ENCODE measurements around the gene FMNL1.

Gene FMNL1

DNA sequence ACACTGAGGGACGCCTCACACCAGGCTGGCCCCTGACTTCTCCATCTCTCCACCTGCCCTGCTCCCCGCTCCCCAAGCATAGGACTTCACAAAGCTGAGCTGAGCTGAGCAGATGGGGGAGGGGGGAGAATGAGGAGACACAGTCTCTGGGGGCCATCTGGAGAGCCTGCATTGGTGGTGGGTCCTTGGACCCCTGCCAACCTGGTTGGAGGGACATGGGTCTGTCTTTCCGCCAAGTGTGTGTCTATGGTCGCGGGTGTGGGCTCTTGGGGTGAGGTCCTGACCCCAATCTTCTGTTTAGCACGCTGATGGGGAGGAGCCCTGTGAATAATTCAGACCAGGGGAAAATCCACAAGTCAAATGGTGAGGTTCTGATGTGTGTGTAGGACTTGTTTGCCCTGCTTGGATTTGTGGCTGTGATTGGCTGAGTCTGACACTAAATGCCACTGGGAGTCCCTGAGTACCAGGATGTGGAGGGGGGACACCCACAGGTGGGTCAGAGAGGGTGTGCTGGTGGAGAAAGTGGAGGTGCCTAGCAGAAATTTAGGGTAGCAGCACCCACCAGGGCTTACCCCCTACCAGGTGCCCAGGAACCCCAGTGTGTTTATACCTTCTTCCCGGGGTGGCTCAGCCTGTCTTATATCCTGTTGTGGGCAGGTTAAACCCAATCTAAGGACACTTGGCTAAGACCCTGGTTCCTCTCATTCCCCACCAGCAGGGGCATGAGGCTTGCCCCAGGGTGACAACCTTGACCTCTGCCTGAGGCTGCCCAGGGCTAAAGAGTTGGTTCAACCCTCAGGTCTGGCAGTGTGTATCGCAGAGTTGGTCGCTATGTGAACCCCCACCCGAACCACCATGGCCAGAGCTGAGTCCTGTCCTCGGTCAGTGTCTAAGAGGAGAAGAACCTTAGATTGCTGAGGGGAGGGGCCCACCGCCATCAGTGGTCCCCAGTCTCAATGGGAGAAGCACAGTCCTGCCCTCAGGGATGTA, 2.1 kb downstream of the FMNL1 start:
- peak; percentile 30 to 60 for DNase-seq (ENCODE audit: low read depth in 2 of 2)

DNA sequence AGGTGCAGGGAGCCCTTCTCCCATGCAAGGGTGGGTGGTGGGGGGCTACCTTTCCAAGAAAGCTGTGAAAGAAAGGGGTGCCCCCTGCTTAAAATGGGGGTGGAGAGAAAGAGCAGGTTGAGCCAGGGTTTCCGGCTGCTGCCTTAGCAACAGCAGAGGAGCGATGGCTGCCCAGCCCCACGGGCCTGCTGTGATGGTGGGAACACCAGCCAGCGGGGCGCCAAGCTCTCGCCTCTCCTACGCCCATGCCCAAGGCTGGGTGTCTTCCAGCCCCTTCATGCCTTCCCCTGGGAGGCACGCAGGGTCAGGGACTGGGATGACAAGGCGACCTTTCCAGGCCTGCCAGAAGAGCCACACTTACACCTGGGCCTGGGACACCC, 3.0 kb downstream of the FMNL1 start:
- peak in 1 of 2 donors; percentile 32 for DNase-seq (ENCODE audit: low read depth in 2 of 2)

GRCh38 chr17:45225051-45225700, 3.5 kb downstream of the FMNL1 start:
- DNase-seq (ENCODE audit: low read depth in 2 of 2), result peak; percentile 32 to 43

GRCh38 chr17:45225964-45226530, 4.4 kb downstream of the FMNL1 start:
- DNase-seq (ENCODE audit: low read depth in 2 of 2), result peak; percentile 91 to 95

GRCh38 chr17:45226576-45226975, 4.9 kb downstream of the FMNL1 start:
- no peak for DNase-seq (ENCODE audit: low read depth in 2 of 2)

DNA sequence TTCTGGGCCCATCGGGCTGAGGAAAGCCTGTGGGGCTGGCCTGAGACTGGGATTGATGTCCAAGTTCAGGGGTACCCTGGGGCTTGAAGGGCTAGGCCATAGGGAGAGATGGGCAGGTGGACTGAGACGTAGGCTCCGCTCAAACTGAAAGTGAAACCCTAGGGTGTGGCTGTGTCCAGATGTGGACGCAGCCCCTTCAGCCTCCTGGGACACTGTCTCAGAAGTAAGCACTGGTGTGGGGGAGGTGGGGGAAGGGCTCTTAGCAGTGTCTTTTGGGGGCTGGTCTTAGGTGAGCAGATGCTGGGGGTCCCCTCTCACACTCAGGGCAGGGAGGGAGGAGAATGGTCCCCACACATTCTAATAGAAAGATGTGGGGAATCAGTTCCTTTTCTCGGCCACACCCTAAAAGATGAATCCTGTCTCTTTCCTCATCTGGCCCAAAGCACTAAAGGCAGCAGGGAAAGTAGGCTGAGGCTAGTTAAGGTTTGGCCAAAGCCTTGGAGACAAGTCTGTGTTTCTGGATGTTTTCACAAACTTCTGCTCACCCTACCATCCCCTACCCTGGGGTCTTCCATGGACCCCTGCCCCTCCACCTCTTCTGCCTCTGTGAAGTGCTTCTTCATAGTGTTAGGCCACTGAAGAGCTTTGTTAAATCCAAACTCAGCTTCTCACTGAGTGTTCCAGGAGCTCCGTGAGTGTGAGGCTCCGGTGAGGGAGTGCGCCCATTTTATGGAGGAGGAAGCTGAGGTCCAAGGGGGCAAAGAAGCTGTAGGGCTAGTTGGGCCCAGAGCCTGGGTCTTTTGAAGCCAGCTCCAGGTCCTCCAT, 5.6 kb downstream of the FMNL1 start:
- peak in 1 of 2 donors; percentile 28 for DNase-seq (ENCODE audit: low read depth in 2 of 2)

DNA sequence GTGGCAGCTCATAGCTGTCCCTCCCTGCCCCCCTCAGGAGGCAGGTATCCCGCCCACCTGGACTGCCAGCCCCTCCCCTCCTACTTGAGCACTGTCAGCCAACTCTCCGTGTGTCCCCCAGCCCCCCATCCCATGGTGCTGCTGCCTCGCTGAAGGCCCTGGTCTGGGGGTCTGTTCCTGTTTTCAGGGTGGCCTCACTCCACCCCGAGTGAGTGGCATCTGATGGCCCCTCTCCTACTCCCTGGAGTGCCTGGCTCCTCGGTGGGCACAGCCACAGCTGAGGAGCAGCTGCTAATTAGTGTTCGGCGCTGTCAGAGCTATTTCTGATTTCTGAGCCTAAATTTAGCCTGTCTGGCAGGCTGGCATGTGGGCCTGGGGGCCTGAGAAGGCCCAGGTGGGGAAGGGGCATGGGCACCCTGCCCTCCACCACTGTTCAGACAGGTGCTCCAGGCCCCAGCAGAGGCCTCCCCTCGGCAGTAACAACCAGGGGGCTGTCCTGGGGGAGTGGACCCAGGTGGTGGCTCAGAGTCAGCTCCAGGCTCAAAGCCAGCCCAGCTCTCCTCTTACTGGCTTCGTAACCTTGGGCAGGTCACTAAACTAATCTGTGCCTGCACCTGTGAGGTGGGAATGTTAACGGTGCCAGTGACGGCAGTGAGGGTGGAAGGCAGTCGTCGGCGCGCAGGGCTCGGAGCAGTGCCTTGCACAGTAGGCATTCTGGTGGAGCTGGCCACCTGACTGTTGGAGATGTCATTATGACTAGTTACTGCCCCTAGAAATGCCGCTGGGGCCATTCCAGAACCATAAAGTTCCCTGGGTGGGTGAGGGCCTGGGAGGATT, 6.5 kb downstream of the FMNL1 start:
- DNase-seq (ENCODE audit: low read depth in 2 of 2), result peak in 1 of 2 donors; percentile 44

DNA sequence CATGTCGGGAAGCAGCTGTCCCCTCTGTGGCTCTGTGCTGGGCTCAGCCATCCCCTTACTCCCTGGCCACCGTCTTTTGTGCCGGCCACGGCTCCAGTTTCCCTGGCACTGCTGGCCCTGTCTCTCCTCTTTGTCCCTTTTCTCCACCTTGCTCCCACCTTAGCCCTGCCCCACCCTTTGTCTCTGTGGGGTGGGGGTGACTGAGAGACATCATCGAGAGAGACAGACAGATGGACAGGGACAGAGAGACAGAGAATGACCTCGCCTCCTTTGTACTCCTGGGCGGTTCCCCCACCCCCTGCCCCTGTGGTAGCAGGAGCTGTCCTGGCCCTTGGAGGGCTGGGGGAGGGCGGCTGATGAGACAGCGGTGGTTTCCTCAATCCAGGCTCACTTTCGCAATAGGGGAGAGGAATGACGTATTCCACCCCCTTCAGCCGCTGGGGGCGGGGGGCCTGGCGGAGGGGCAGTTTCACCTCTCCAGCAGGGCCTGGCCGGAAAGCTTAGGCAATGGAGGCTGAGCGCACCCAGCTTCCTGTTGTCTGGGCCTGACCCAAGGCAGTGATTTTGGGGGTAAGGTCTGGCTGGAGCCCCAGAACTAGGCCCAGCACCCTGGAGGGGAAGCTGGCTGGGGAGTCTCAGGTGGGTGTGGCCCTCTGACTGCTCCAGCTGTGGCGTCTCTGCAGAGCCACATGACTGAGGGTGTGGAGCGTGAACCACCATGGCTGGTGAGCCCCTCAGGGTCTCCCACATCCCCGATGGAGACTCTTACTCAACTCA, 7.3 kb downstream of the FMNL1 start:
- peak; percentile 80 to 91 for DNase-seq (ENCODE audit: low read depth in 2 of 2)

- DNase-seq (ENCODE audit: low read depth in 2 of 2), result peak in 1 of 2 donors; percentile 57
These were observed 8.2 kb downstream of the FMNL1 start for GRCh38 chr17:45229681-45230409.

- DNase-seq (ENCODE audit: low read depth in 2 of 2), result no peak
These were observed 8.7 kb downstream of the FMNL1 start for GRCh38 chr17:45230410-45230786.

DNA sequence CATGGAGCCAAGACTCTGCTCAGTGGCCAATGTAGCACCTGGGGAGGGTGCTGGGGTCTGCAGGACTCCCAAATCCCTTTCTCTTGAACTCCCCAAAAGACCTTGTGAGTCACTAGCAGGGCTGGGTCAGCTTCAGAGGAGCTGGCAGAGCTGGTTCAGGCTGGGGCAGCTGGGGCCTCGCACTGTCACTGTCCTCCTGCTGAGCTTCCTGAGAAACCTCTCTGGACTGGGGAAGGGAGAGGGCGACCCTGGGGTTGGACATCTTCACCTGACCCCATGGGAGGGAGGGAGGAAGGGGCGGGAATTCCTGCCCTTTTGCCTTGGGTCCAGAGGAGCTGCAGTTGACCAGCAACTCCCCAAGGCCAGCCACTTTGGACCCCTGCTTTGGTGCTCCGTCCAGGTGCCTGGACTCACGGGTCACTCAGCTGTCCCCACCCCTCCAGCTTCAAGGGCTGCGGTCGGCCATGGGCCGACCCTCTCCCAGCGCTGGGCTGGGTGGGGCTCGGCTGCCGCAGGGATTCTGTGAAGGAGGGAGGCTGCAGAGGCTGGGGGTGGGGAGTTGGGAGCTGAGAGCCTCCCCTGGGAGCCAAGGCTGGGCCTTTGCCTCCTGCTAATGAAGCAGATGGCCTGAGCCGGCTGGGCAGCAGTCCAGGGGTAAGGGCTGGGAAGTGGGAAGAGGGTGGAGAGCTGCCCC, 9.2 kb downstream of the FMNL1 start:
- DNase-seq (ENCODE audit: low read depth in 2 of 2), result no peak

- DNase-seq (ENCODE audit: low read depth in 2 of 2), result no peak
These were observed 9.9 kb downstream of the FMNL1 start for GRCh38 chr17:45231481-45232116.

GRCh38 chr17:45232514-45233422, 11.1 kb downstream of the FMNL1 start:
- DNase-seq (ENCODE audit: low read depth in 2 of 2), result no peak

DNA sequence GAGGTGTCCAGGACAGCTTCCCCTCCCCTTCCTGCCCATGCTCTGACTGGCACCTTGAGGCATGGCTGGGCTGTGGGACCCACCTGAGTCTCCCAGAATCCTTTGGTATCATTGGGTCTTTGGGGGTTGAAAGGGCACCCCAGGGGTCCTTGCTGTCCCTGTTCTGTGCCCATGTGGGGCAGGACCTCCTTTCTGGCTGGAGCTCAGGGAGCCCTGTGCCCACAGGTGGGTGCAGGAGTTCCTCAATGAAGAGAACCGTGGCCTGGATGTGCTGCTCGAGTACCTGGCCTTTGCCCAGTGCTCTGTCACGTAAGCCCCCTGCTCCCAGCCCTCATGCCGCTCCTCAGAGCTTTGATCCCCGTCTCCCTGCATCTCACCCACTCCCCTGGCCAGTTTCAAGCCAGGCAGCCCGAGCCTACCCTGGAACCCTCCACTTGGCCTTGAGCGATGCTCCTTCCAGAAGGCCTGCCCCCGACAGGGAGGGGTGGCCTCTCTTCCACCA, 11.8 kb downstream of the FMNL1 start:
- DNase-seq (ENCODE audit: low read depth in 2 of 2), result no peak

DNA sequence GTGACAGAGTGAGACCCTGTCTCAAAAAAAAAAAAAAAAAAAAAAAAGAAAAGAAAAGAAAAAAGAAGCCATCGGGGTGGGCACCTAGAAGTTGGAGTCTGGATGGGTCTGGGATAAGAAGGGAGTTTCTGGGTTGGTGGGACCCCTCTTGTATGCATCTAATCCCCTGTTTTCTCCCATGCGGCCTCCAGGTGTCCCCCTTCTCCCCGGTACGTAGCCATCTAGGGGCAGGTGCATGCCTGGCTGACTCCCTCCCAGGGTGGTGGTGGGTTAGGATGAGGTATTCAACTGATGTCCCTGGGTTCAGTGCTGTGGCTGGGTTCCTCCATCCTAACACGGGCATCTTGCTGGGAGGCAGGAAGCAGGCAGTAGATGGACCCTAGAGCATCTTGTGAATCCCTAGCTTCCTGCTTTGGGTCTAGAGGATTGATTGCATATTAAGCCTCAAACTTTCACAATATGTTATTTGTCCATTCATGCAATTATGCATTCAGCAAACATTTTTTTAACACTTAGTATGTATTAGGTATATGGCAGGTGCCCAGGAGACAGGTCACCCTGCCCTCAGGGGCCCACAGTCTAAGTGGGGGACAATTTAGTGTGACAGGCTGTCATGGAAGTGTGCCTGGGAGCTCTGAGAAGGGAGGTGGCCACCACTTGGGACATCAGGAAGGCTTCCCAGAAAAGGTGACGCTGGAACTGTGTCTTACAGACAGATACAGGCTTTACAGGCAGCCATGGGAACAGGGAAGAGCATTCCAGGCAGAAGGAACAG, 13.1 kb downstream of the FMNL1 start:
- DNase-seq (ENCODE audit: low read depth in 2 of 2), result peak in 1 of 2 donors; percentile 32

All from stimulated activated CD4-positive, alpha-beta T cell treated with anti-CD3 and anti-CD28 coated beads, Interleukin-4, amount 100 ng/mL, for 48 hours (primary cell).